HepG2 (cell line): ENCODE results near the gene BTG2. TPM values are rescaled to one million over a fixed set of nuclear protein-coding genes. Genes with fewer than 3 reads are reported as not detected.

Source experiments
- BCL6 ChIP-seq: IDR thresholded peaks from 2 replicates; pipeline ENCODE4 v1.6.1; 2016; ENCODE audit warnings: missing genetic modification reagents, missing compliant biosample characterization
- HNRNPL ChIP-seq: fragments of 200-400 bp; formaldehyde crosslinking; IDR thresholded peaks from 2 replicates; pipeline ENCODE4 v1.6.1; 2017; ENCODE audit warnings: mild to moderate bottlenecking, low read depth, low read length
- PCBP2 ChIP-seq: fragments of 200-400 bp; formaldehyde crosslinking; optimal IDR thresholded peaks from 2 replicates; pipeline ENCODE3; 2018; ENCODE audit warnings: low read length, low read depth; ENCODE audit not compliant: poor library complexity, severe bottlenecking
- ZBTB42 ChIP-seq: sonication (generic); formaldehyde crosslinking; IDR thresholded peaks from 2 replicates; pipeline ENCODE4 v1.5.0; 2020; ENCODE audit warnings: mild to moderate bottlenecking, missing genetic modification reagents
- ZNF816 ChIP-seq: sonication (generic); formaldehyde crosslinking; IDR thresholded peaks from 2 replicates; pipeline ENCODE4 v1.8.0; 2022; ENCODE audit warnings: missing genetic modification reagents, mild to moderate bottlenecking, borderline replicate concordance
- ZZZ3 ChIP-seq: sonication (generic); formaldehyde crosslinking; IDR thresholded peaks from 2 replicates; pipeline ENCODE4 v1.4.0; 2020; ENCODE audit warnings: missing genetic modification reagents, mild to moderate bottlenecking, borderline replicate concordance
- polyA plus RNA-seq, 8 experiments: library from polyadenylated mRNA; depleted of rRNA in 3 of 8; stranded (reverse) in 7 of 8; unstranded in 1 of 8; fragments of >200 nt; fragmentation: Illumina TruSeq in 4 of 8; extraction: Trizol in 4 of 8; gene quantifications; 2 replicates each; pipeline versions ENCODE4 v1.2.1 to v1.2.3, GENCODE V29; 2011 to 2016; ENCODE audit warnings: low read depth in 4 of 8, missing spikeins in 1 of 8, mixed read lengths in 1 of 8; ENCODE audit not compliant: insufficient read depth in 1 of 8
- total RNA-seq, 5 experiments: library from RNA; depleted of rRNA; stranded (reverse); fragments of >200 nt; fragmentation: Illumina TruSeq; extraction: Trizol; gene quantifications; 2 replicates each; pipeline ENCODE4 v1.2.3, GENCODE V29; 2016; ENCODE audit warnings: low read depth in 1 of 5
- TF ChIP-seq, protein P1 (sequence below): IDR thresholded peaks from 2 replicates; pipeline ENCODE4 v1.6.1; 2016; ENCODE audit warnings: low read depth, borderline replicate concordance
- TF ChIP-seq, protein P2 (sequence below): IDR thresholded peaks from 2 replicates; pipeline ENCODE4 v1.6.1; 2016; ENCODE audit warnings: low read depth
- TF ChIP-seq, protein P3 (sequence below): sonication (generic); formaldehyde crosslinking; IDR thresholded peaks from 2 replicates; pipeline ENCODE4 v1.5.0; 2020; ENCODE audit warnings: mild to moderate bottlenecking, missing genetic modification reagents

BTG2 gene
- total and polyA plus RNA-seq, 2 of the 13 experiments (the other 11 are each of a cell fraction or from before 2014, with no cell fraction given) = 13.6 to 18.3 TPM

DNA sequence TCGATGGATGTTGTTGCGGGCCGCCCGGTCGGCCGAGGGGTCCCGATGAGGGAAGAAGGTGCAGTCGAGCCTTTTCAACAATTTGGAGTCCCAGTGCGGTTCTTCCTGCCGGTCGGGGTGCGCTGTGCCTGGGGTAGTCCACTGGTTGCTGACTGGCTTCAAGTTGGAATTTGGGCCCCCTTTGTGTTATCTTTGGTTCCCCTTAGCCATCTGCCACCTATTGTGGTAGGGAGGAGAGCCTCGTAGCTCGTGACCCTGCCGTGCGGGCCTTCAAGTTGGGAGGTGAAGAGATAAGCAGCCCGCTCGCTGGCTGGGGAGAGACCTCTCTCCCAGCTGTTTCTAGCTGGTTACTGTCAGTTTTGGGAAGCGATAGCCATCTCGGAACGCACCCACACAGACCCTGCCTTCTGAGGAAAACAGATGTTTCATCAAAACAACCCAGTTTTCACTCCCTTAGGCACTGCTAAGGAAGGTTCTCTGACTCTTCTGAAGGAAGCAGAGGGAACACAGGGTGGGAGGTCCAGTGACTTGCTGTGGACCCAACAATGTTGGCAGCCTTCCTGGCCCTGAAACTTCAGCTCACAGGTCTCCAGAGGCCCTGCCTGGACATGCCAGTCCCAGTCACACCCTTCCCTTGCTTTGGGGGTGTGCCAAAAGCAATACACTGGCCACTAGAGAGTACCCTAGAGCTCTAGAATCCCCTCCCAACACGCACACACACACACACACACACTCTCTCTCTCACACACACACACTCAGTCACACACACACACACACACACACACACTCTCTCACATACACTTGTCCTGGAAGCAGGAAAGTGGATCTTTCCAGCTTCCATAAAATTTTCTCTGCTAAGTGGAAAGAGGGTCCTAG lies 1.0 kb downstream of the BTG2 start (continued):
- TF ChIP-seq HNRNPL (no peak), PCBP2 (no peak), ZBTB42 (CRISPR knock-in tag) (no peak), ZZZ3 (CRISPR knock-in tag) (no peak), BCL6 (CRISPR knock-in tag) (no peak), ZNF816 (CRISPR knock-in tag) (no peak)
- TF ChIP-seq, protein P1, sequence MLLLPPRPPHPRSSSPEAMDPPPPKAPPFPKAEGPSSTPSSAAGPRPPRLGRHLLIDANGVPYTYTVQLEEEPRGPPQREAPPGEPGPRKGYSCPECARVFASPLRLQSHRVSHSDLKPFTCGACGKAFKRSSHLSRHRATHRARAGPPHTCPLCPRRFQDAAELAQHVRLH (CRISPR knock-in tag) = no peak
- TF ChIP-seq, protein P2, sequence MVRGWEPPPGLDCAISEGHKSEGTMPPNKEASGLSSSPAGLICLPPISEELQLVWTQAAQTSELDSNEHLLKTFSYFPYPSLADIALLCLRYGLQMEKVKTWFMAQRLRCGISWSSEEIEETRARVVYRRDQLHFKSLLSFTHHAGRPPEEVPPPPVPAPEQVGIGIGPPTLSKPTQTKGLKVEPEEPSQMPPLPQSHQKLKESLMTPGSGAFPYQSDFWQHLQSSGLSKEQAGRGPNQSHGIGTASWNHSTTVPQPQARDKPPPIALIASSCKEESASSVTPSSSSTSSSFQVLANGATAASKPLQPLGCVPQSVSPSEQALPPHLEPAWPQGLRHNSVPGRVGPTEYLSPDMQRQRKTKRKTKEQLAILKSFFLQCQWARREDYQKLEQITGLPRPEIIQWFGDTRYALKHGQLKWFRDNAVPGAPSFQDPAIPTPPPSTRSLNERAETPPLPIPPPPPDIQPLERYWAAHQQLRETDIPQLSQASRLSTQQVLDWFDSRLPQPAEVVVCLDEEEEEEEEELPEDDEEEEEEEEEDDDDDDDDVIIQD (CRISPR knock-in tag) = no peak
- TF ChIP-seq, protein P3, sequence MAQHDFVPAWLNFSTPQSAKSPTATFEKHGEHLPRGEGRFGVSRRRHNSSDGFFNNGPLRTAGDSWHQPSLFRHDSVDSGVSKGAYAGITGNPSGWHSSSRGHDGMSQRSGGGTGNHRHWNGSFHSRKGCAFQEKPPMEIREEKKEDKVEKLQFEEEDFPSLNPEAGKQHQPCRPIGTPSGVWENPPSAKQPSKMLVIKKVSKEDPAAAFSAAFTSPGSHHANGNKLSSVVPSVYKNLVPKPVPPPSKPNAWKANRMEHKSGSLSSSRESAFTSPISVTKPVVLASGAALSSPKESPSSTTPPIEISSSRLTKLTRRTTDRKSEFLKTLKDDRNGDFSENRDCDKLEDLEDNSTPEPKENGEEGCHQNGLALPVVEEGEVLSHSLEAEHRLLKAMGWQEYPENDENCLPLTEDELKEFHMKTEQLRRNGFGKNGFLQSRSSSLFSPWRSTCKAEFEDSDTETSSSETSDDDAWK (CRISPR knock-in tag) = no peak
